Stimulated activated CD4-positive, alpha-beta T cell treated with anti-CD3 and anti-CD28 coated beads, Interleukin-4, amount 100 ng/mL, for 24 hours (primary cell): ENCODE measurements around the gene USP17L17.
"Not testable (repeated sequence)": the region's sequence is repeated elsewhere in the genome, so short reads cannot be mapped to it uniquely, and the experiment has no call there.

Experiments used
- DNase-seq: peaks from one replicate; pipeline ENCODE4 v3.0.0-alpha.2; 2020

USP17L17 gene, protein sequence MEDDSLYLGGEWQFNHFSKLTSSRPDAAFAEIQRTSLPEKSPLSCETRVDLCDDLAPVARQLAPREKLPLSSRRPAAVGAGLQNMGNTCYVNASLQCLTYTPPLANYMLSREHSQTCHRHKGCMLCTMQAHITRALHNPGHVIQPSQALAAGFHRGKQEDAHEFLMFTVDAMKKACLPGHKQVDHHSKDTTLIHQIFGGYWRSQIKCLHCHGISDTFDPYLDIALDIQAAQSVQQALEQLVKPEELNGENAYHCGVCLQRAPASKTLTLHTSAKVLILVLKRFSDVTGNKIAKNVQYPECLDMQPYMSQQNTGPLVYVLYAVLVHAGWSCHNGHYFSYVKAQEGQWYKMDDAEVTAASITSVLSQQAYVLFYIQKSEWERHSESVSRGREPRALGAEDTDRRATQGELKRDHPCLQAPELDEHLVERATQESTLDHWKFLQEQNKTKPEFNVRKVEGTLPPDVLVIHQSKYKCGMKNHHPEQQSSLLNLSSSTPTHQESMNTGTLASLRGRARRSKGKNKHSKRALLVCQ

DNA sequence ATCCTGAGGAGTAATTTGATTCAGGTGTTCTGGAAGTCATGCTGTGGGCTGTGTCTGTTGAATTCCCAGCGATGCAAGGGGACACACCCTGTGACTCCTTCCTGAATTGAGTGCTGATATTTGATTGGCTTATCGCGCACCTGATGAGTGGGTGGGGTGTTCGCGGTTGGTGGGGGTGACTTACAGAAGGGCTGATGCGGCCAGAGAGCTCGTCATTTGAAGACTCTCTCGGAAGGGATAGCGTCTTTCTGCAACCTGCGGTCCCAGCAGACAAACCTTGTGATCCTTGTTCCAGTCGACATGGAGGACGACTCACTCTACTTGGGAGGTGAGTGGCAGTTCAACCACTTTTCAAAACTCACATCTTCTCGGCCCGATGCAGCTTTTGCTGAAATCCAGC, at the start of gene USP17L17:
Gene USP17L17, plus strand, starts transcription at position 301 of the 400 bp plus-strand sequence. Its CDS starts 0 bp downstream, at position 301.
- not testable (repeated sequence) for DNase-seq

GRCh38 chr4:9210357-9210756, 33.3 kb upstream of the USP17L17 start, which contains the start of gene USP17L10:
USP17L10 (plus strand) TSS chr4:9210657; CDS start chr4:9210657, 0 bp downstream.
- not testable (repeated sequence) for DNase-seq

DNA sequence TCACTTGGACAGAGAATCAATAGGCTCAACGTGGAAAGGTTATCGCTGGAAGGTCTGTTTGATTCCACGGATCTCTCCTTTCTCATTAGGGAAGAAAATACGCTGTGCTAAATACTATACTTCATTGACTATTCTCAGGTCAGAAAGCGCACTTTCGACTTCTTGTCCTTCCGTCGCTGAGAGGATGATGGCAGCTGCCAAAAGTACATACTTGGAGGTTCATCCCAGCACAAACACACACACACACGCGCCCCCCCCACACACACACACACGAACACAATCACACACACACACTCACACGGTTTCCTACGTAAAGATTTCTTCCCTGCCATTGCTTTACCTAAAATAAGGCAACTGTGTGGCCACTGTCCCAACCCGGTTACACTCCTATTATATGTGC, 29.0 kb upstream of the USP17L17 start:
- DNase-seq, result peak; percentile 0

GRCh38 chr4:9215105-9215504, 28.6 kb upstream of the USP17L17 start, which contains the start of gene USP17L11:
USP17L11 (plus strand) TSS chr4:9215405; CDS start chr4:9215405, 0 bp downstream.
- DNase-seq, result not testable (repeated sequence)

GRCh38 chr4:9219852-9220251, 23.8 kb upstream of the USP17L17 start, which contains the start of gene USP17L12:
USP17L12 (plus strand) TSS chr4:9220152; CDS start chr4:9220152, 0 bp downstream.
- not testable (repeated sequence) for DNase-seq

- DNase-seq, result not testable (repeated sequence)
Observed at GRCh38 chr4:9224596-9224995, 19.1 kb upstream of the USP17L17 start, which contains the start of gene USP17L13. USP17L13 (plus strand) TSS chr4:9224896; CDS start chr4:9224896, 0 bp downstream.

GRCh38 chr4:9230249-9230648, 13.4 kb upstream of the USP17L17 start:
- DNase-seq, result peak; percentile 0

DNA sequence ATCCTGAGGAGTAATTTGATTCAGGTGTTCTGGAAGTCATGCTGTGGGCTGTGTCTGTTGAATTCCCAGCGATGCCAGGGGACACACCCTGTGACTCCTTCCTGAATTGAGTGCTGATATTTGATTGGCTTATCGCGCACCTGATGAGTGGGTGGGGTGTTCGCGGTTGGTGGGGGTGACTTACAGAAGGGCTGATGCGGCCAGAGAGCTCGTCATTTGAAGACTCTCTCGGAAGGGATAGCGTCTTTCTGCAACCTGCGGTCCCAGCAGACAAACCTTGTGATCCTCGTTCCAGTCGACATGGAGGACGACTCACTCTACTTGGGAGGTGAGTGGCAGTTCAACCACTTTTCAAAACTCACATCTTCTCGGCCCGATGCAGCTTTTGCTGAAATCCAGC, 9.6 kb upstream of the USP17L17 start, which contains the start of gene USP17L15:
Gene USP17L15, plus strand, starts transcription at position 301 of the 400 bp plus-strand sequence. Its CDS starts 0 bp downstream, at position 301.
- DNase-seq, result not testable (repeated sequence)

DNA sequence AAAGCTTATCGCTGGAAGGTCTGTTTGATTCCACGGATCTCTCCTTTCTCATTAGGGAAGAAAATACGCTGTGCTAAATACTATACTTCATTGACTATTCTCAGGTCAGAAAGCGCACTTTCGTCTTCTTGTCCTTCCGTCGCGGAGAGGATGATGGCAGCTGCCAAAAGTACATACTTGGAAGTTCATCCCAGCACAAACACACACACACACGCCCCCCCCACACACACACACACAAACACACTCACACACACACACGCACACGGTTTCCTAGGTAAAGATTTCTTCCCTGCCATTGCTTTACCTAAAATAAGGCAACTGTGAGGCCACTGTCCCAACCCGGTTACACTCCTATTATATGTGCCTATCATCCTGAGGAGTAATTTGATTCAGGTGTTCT, 5.2 kb upstream of the USP17L17 start:
- DNase-seq, result not testable (repeated sequence)

DNA sequence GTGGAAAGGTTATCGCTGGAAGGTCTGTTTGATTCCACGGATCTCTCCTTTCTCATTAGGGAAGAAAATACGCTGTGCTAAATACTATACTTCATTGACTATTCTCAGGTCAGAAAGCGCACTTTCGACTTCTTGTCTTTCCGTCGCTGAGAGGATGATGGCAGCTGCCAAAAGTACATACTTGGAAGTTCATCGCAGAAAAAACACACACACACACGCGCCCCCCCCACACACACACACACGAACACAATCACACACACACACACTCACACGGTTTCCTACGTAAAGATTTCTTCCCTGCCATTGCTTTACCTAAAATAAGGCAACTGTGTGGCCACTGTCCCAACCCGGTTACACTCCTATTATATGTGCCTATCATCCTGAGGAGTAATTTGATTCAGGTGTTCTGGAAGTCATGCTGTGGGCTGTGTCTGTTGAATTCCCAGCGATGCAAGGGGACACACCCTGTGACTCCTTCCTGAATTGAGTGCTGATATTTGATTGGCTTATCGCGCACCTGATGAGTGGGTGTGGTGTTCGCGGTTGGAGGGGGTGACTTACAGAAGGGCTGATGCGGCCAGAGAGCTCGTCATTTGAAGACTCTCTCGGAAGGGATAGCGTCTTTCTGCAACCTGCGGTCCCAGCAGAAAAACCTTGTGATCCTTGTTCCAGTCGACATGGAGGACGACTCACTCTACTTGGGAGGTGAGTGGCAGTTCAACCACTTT, 4.4 kb downstream of the USP17L17 start, which contains the start of gene USP17L18:
Gene USP17L18, plus strand, starts transcription at position 678 of the 728 bp plus-strand sequence. Its CDS starts 0 bp downstream, at position 678.
- peak; percentile 1 for DNase-seq

DNA sequence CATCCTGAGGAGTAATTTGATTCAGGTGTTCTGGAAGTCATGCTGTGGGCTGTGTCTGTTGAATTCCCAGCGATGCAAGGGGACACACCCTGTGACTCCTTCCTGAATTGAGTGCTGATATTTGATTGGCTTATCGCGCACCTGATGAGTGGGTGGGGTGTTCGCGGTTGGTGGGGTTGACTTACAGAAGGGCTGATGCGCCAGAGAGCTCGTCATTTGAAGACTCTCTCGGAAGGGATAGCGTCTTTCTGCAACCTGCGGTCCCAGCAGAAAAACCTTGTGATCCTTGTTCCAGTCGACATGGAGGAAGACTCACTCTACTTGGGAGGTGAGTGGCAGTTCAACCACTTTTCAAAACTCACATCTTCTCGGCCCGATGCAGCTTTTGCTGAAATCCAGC, 9.4 kb downstream of the USP17L17 start, which contains the start of gene USP17L19:
Gene USP17L19, plus strand, starts transcription at position 301 of the 400 bp plus-strand sequence. Its CDS starts 0 bp downstream, at position 301.
- not testable (repeated sequence) for DNase-seq

DNA sequence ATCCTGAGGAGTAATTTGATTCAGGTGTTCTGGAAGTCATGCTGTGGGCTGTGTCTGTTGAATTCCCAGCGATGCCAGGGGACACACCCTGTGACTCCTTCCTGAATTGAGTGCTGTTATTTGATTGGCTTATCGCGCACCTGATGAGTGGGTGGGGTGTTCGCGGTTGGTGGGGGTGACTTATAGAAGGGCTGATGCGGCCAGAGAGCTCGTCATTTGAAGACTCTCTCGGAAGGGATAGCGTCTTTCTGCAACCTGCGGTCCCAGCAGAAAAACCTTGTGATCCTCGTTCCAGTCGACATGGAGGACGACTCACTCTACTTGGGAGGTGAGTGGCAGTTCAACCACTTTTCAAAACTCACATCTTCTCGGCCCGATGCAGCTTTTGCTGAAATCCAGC, 14.1 kb downstream of the USP17L17 start, which contains the start of gene USP17L20:
Gene USP17L20, plus strand, starts transcription at position 301 of the 400 bp plus-strand sequence. Its CDS starts 0 bp downstream, at position 301.
- DNase-seq, result not testable (repeated sequence)

GRCh38 chr4:9262572-9262971, 18.9 kb downstream of the USP17L17 start, which contains the start of gene USP17L21:
USP17L21 (plus strand) TSS chr4:9262872; CDS start chr4:9262872, 0 bp downstream.
- not testable (repeated sequence) for DNase-seq

DNA sequence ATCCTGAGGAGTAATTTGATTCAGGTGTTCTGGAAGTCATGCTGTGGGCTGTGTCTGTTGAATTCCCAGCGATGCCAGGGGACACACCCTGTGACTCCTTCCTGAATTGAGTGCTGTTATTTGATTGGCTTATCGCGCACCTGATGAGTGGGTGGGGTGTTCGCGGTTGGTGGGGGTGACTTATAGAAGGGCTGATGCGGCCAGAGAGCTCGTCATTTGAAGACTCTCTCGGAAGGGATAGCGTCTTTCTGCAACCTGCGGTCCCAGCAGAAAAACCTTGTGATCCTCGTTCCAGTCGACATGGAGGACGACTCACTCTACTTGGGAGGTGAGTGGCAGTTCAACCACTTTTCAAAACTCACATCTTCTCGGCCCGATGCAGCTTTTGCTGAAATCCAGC, 23.6 kb downstream of the USP17L17 start, which contains the start of gene USP17L22:
Gene USP17L22, plus strand, starts transcription at position 301 of the 400 bp plus-strand sequence. Its CDS starts 0 bp downstream, at position 301.
- not testable (repeated sequence) for DNase-seq

- peak; percentile 3 for DNase-seq
Observed at GRCh38 chr4:9271719-9272118, 28.0 kb downstream of the USP17L17 start.
